AG09319 (cell line): ENCODE data around the gene ZAR1L.
A peak's percentile ranks its signal among the peaks of the same experiment; 100 is the strongest.
"Not testable (repeated sequence)": the region's sequence is repeated elsewhere in the genome, so short reads cannot be mapped to it uniquely, and the experiment has no call there.

Experiments
- DNase-seq: peaks from one replicate; pipeline ENCODE4 v3.0.0-alpha.2; 2010; ENCODE audit warnings: low read depth; ENCODE audit errors: extremely low read depth
- TF ChIP-seq, protein P1 (sequence below): IDR thresholded peaks from 2 replicates; pipeline ENCODE4 v1.5.1; 2011; ENCODE audit warnings: low read depth, mild to moderate bottlenecking, inconsistent platforms, low read length, moderate library complexity

ZAR1L gene

GRCh38 chr13:32315238-32316027, at the start of gene ZAR1L, which contains the start of gene BRCA2:
ZAR1L (minus strand) TSS chr13:32315363; CDS start chr13:32311925, 3,438 bp downstream.
BRCA2 (plus strand) TSS chr13:32315508; CDS start chr13:32316461, 953 bp downstream.
- TF ChIP-seq, protein P1, sequence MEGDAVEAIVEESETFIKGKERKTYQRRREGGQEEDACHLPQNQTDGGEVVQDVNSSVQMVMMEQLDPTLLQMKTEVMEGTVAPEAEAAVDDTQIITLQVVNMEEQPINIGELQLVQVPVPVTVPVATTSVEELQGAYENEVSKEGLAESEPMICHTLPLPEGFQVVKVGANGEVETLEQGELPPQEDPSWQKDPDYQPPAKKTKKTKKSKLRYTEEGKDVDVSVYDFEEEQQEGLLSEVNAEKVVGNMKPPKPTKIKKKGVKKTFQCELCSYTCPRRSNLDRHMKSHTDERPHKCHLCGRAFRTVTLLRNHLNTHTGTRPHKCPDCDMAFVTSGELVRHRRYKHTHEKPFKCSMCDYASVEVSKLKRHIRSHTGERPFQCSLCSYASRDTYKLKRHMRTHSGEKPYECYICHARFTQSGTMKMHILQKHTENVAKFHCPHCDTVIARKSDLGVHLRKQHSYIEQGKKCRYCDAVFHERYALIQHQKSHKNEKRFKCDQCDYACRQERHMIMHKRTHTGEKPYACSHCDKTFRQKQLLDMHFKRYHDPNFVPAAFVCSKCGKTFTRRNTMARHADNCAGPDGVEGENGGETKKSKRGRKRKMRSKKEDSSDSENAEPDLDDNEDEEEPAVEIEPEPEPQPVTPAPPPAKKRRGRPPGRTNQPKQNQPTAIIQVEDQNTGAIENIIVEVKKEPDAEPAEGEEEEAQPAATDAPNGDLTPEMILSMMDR: no peak
- DNase-seq: peak; percentile 73

GRCh38 chr13:32362574-32362973, 47.4 kb upstream of the ZAR1L start:
- no peak for DNase-seq
- TF ChIP-seq, protein P1: no peak

DNA sequence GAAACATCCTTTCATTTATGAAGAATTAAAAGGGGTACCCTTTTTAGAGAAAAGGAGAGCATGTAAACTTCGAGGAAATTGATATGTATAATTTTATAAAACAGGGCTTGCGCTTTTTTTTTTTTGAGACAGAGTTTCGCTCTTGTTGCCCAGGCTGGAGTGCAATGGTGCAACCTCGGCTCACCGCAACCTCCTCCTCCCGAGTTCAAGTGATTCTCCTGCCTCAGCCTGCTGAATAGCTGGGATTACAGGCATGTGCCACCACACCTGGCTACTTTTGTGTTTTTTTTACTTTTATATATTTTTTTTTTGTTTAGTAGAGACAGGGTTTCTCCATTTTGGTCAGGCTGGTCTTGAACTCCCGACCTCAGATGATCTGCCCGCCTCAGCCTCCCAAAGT, 40.8 kb upstream of the ZAR1L start:
- DNase-seq: not testable (repeated sequence)

GRCh38 chr13:32354040-32354439, 38.9 kb upstream of the ZAR1L start:
- TF ChIP-seq, protein P1: no peak
- DNase-seq: no peak

- DNase-seq: not testable (repeated sequence)
These were observed 35.8 kb upstream of the ZAR1L start for GRCh38 chr13:32350839-32351441.

- no peak for DNase-seq
- TF ChIP-seq, protein P1: no peak
These were observed 32.5 kb upstream of the ZAR1L start for GRCh38 chr13:32347651-32348050.

DNA sequence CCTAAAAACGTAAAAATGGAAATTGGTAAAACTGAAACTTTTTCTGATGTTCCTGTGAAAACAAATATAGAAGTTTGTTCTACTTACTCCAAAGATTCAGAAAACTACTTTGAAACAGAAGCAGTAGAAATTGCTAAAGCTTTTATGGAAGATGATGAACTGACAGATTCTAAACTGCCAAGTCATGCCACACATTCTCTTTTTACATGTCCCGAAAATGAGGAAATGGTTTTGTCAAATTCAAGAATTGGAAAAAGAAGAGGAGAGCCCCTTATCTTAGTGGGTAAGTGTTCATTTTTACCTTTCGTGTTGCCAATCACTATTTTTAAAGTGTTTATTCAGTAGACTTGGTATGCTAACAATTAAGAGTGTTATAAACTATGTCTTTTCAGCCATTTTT, 25.8 kb upstream of the ZAR1L start:
- TF ChIP-seq, protein P1: no peak
- no peak for DNase-seq

GRCh38 chr13:32334671-32335070, 19.5 kb upstream of the ZAR1L start:
- DNase-seq: no peak
- TF ChIP-seq, protein P1: no peak
